CD4-positive, alpha-beta memory T cell (primary cell): ENCODE results near the gene APOH. TPM values are rescaled to one million over a fixed set of nuclear protein-coding genes. Genes with fewer than 3 reads are reported as not detected.

Experiments
- CTCF ChIA-PET: fragments of 350-600 bp; sonication (Branson Sonifier 250); formaldehyde crosslinking; loops from one replicate; lab custom pipeline; 2021; ENCODE audit warnings: inconsistent platforms; ENCODE audit not compliant: partially characterized antibody; lab: Charles Lee
- POLR2A ChIA-PET: fragments of 350-600 bp; sonication (Branson Sonifier 250); formaldehyde crosslinking; loops from one replicate; lab custom pipeline; 2021; ENCODE audit not compliant: partially characterized antibody; lab: Charles Lee
- DNase-seq, 5 donors: peaks; one replicate each; pipeline versions ENCODE4 v3.0.0 to v3.0.0-alpha.2; 2020 to 2022; ENCODE audit warnings: mixed read lengths in 1 of 5
- H3K27ac ChIP-seq: one replicate; pipeline ENCODE4 v1.7.0; 2013; ENCODE audit warnings: low read depth, low read length
- H3K27me3 ChIP-seq: 2 replicates; pipeline ENCODE4 v1.7.0; 2013; ENCODE audit warnings: mild to moderate bottlenecking, low read length, moderate library complexity; ENCODE audit not compliant: insufficient read depth
- H3K36me3 ChIP-seq: 2 replicates; pipeline ENCODE4 v1.7.0; 2013; ENCODE audit warnings: mild to moderate bottlenecking, low read length, moderate library complexity; ENCODE audit not compliant: insufficient read depth
- H3K4me1 ChIP-seq: 2 replicates; pipeline ENCODE4 v1.7.0; 2013; ENCODE audit warnings: mild to moderate bottlenecking, low read length, moderate library complexity; ENCODE audit not compliant: insufficient read depth
- H3K4me3 ChIP-seq, 2 donors: one replicate each; pipeline ENCODE4 v1.7.0; 2013; ENCODE audit warnings: low read length in 2 of 2, mild to moderate bottlenecking in 1 of 2
- H3K9me3 ChIP-seq, 2 donors: one replicate each; pipeline ENCODE4 v1.7.0; 2013; ENCODE audit warnings: low read length in 2 of 2, control low read depth in 1 of 2; ENCODE audit not compliant: control insufficient read depth in 1 of 2
- H3K27ac Mint-ChIP-seq, 7 donors: one replicate each; pipeline ENCODE4 v1.8.0; 2020 to 2021; ENCODE audit warnings: mixed read lengths in 7 of 7, mild to moderate bottlenecking in 6 of 7, inconsistent platforms in 3 of 7, moderate library complexity in 3 of 7
- H3K27me3 Mint-ChIP-seq, 2 donors: one replicate each; pipeline ENCODE4 v1.8.0; 2020 to 2021; ENCODE audit warnings: mixed read lengths in 2 of 2
- H3K36me3 Mint-ChIP-seq, 2 donors: one replicate each; pipeline ENCODE4 v1.8.0; 2020 to 2021; ENCODE audit warnings: mixed read lengths in 2 of 2, inconsistent platforms in 1 of 2, mild to moderate bottlenecking in 1 of 2
- H3K4me1 Mint-ChIP-seq, 4 donors: one replicate each; pipeline ENCODE4 v1.8.0; 2020 to 2021; ENCODE audit warnings: mixed read lengths in 4 of 4, mild to moderate bottlenecking in 1 of 4
- H3K4me3 Mint-ChIP-seq, 8 donors: one replicate each; pipeline ENCODE4 v1.8.0; 2020 to 2021; ENCODE audit warnings: mixed read lengths in 8 of 8, mild to moderate bottlenecking in 7 of 8, moderate library complexity in 6 of 8, inconsistent platforms in 3 of 8
- H3K9me3 Mint-ChIP-seq, 8 donors: one replicate each; pipeline ENCODE4 v1.8.0; 2020 to 2021; ENCODE audit warnings: mixed read lengths in 8 of 8, mild to moderate bottlenecking in 5 of 8, inconsistent platforms in 3 of 8, moderate library complexity in 1 of 8
- intact Hi-C: fragments of 100-400 bp; cut with micrococcal nuclease; formaldehyde crosslinking; loops from one replicate; pipeline ENCODE4 v1.15.1; 2023
- polyA plus RNA-seq, 2 donors: library from polyadenylated mRNA; unstranded; fragments of 300-500 nt; fragmentation: Illumina TruSeq; gene quantifications; one replicate each; pipeline ENCODE4 v1.2.3, GENCODE V29; 2021
- total RNA-seq, 2 experiments: library from RNA; stranded (reverse); gene quantifications; one replicate each; pipeline ENCODE4 v1.2.3, GENCODE V29; 2021

Gene APOH
- total and polyA plus RNA-seq, 4 experiments from 2014 or later: 0.44 TPM; not detected in 3

DNA sequence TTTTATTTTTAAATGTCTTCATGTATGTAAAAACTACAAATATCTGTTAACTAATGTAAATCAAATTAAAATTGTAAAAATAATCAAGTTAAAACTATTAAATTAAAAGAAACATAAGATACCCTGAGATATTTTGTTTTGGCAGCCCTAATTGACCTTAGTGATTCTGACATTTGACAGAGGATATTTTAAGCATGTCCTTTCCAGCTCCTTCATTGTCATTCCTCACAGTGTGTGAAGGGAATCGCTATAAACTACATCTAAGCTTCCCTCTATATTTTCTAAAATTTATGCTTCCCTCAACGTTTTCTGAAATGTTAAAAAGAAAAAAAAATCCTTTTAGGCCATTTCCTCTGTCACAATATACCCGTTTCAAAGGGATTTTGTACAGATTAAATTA, 57.5 kb downstream of the APOH start:
- Histone ChIP-seq H3K4me3 (no peak overlapping the region), H3K27ac (no peak overlapping the region), H3K9me3 (no peaks in the 10 kb centered on the region), H3K36me3 (no peaks in the 10 kb centered on the region), H3K27me3 (no peaks in the 10 kb centered on the region), H3K4me1 (no peaks in the 10 kb centered on the region)
- H3K27me3 Mint-ChIP-seq: no peaks in the 10 kb centered on the region
- intact Hi-C loops: no loop called here
- CTCF ChIA-PET: interaction anchor here (1.0 kb wide), 1 partner anchor 939 kb away, joined by 3 read pairs; no protein-coding TSS in a partner anchor
- H3K27ac Mint-ChIP-seq: no peak overlapping the region
- H3K36me3 Mint-ChIP-seq: no peaks in the 10 kb centered on the region
- H3K4me3 Mint-ChIP-seq: no peak overlapping the region
- POLR2A ChIA-PET: no interaction called here
- DNase-seq: no peak
- no peaks in the 10 kb centered on the region for H3K9me3 Mint-ChIP-seq
- no peaks in the 10 kb centered on the region for H3K4me1 Mint-ChIP-seq

DNA sequence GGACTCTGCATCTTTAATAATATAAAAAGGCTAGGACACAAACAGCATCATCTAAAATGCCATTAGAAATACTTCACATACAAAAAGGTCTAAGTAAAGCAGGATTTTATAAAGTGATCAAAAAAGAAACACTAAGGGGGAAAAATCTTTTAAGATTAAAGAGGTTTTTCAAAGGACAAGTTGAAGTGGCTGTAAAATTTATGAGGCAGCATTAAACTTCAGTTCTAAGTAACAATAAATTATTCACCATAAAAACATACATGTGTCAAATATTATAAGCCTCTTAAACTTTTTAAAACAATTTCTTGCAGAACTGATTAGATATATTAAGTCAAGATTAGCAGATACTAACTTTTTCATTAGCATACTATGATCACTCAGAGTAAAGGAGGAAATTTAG, 58.0 kb downstream of the APOH start:
- no peaks in the 10 kb centered on the region for H3K9me3 Mint-ChIP-seq
- no peaks in the 10 kb centered on the region for H3K4me1 Mint-ChIP-seq
- intact Hi-C loops: no loop called here
- no peaks in the 10 kb centered on the region for H3K36me3 ChIP-seq
- H3K4me1 ChIP-seq: no peaks in the 10 kb centered on the region
- H3K4me3 Mint-ChIP-seq: no peak overlapping the region
- ChIA-PET POLR2A (no interaction called here), CTCF (interaction anchor here (0.7 to 1.0 kb wide), 2 partner anchors 939 to 1244 kb away, joined by 3 read pairs; no protein-coding TSS in a partner anchor)
- H3K36me3 Mint-ChIP-seq: no peaks in the 10 kb centered on the region
- H3K27ac Mint-ChIP-seq: peak overlapping the region in 1 of 7 donors; percentile 10
- no peak overlapping the region for H3K4me3 ChIP-seq
- H3K27ac ChIP-seq: no peak overlapping the region
- DNase-seq: no peak
- H3K9me3 ChIP-seq: no peaks in the 10 kb centered on the region
- H3K27me3 Mint-ChIP-seq: no peaks in the 10 kb centered on the region
- H3K27me3 ChIP-seq: no peaks in the 10 kb centered on the region

DNA sequence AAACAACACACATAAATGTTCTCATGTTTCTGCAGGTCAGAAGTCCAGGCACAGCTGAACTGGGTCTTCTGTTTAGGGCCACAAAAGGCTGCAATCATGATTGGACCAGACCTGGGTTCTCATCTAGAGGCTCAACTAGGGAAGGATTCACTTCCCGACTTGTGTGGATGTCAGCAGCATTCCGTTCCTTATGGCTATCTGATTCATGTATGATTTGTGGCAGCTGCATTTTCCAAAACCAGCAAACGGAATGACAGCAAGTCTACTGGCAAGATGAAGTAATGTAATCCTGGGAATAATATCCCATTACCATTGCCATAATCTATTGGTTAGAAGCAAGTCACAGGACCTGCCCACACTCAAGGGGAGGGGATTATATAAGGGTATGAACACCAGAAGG, 59.4 kb downstream of the APOH start:
- Histone ChIP-seq H3K27me3 (no peaks in the 10 kb centered on the region), H3K4me1 (no peaks in the 10 kb centered on the region), H3K36me3 (no peaks in the 10 kb centered on the region), H3K27ac (no peak overlapping the region), H3K9me3 (no peaks in the 10 kb centered on the region), H3K4me3 (no peak overlapping the region)
- CTCF ChIA-PET: interaction anchor here (2.4 kb wide), 1 partner anchor 875 kb away, joined by 11 read pairs; no protein-coding TSS in a partner anchor
- no peaks in the 10 kb centered on the region for H3K4me1 Mint-ChIP-seq
- H3K27me3 Mint-ChIP-seq: no peaks in the 10 kb centered on the region
- intact Hi-C loops: no loop called here
- no peaks in the 10 kb centered on the region for H3K36me3 Mint-ChIP-seq
- H3K9me3 Mint-ChIP-seq: no peaks in the 10 kb centered on the region
- POLR2A ChIA-PET: interaction anchor here (0.6 kb wide), 1 partner anchor 71 kb away, joined by 3 read pairs; no protein-coding TSS in a partner anchor
- no peak overlapping the region for H3K4me3 Mint-ChIP-seq
- H3K27ac Mint-ChIP-seq: peak overlapping the region in 1 of 7 donors; percentile 21
- DNase-seq: no peak

DNA sequence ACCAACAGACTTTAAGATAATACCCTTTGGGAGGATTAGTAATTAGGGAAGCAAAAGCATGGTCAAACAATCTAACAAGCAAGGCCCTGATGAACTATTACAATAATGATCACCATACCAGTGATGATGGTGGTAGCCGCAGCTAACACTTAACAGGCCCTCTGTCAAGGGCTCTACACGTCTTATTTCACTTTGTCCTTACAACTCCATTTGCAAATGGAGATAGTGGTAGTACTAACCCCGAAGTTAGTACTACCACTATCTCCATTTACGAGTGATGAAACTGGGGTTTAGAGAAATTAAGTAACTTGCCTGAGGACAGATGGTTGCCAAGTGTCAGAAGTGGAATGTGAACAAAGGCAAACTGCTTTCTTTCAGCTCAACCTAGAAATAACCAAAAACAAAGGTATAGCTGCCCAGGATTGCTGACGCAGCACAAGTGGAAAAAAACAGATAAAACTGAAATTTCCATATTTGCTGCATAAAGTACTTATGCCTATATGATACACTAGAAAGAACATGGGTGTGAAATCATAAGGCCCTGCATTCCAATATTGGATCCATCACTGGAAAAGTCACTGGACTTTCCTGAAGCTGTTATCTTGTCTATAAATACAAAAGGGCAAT, 61.9 kb downstream of the APOH start:
- Mint-ChIP-seq H3K36me3 (no peaks in the 10 kb centered on the region), H3K27ac (no peak overlapping the region), H3K9me3 (no peaks in the 10 kb centered on the region), H3K27me3 (no peaks in the 10 kb centered on the region), H3K4me3 (no peak overlapping the region), H3K4me1 (peaks cover 0 to 6% (median 1%) of the 10 kb centered on the region in 4 donors)
- POLR2A ChIA-PET: no interaction called here
- Histone ChIP-seq H3K36me3 (no peaks in the 10 kb centered on the region), H3K4me3 (no peak overlapping the region), H3K9me3 (no peaks in the 10 kb centered on the region), H3K27me3 (no peaks in the 10 kb centered on the region), H3K4me1 (no peaks in the 10 kb centered on the region), H3K27ac (no peak overlapping the region)
- DNase-seq: no peak
- intact Hi-C loops: no loop called here
- CTCF ChIA-PET: interaction anchor here (1.2 to 4.8 kb wide), 3 partner anchors 873 to 937 kb away, joined by 3 to 65 read pairs (median 3); no protein-coding TSS in a partner anchor

DNA sequence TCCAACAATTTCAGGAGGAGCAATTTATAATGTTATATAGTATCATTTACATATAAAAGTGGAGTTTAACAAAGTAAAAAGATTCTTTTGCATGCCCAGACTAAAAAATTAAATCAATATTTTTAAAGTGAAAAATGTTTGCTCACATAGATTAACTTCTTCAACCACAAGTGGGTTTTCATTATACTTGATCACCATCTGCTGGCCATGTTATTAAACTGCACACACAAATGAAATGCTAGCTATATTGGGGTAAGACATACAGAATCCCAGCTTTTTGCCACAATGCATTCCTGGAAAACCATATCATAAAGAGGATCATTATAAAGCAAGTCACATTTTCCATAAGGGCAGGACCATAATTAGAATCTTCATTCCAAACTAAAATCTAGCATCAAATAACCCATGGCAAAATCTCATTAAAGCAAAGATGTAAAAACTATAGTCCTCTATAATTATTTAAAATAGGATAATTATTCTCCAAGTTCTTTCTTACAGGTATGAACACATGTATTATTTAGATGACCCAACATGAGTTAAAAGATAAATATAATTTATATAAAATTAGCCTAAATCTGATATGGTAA, 63.6 kb downstream of the APOH start:
- H3K27me3 ChIP-seq: no peaks in the 10 kb centered on the region
- H3K27ac ChIP-seq: no peak overlapping the region
- intact Hi-C loops: loop anchor here (1.0 to 2.0 kb wide), 2 partner anchors 609 to 934 kb away; no protein-coding TSS in a partner anchor
- POLR2A ChIA-PET: no interaction called here
- Mint-ChIP-seq H3K9me3 (peaks cover 0 to 2% (median 0%) of the 10 kb centered on the region in 8 donors), H3K36me3 (peaks cover 0 to 2% of the 10 kb centered on the region in 2 donors), H3K27me3 (no peaks in the 10 kb centered on the region), H3K27ac (no peak overlapping the region), H3K4me3 (no peak overlapping the region), H3K4me1 (peaks cover 10 to 20% (median 13%) of the 10 kb centered on the region in 4 donors)
- no peaks in the 10 kb centered on the region for H3K4me1 ChIP-seq
- H3K9me3 ChIP-seq: no peaks in the 10 kb centered on the region
- H3K36me3 ChIP-seq: no peaks in the 10 kb centered on the region
- DNase-seq: peak in 4 of 5 donors; percentile 47 to 56 (median 52)
- H3K4me3 ChIP-seq: no peak overlapping the region
- CTCF ChIA-PET: interaction anchor here (0.8 to 4.8 kb wide), 8 partner anchors 14 to 1029 kb away, joined by 3 to 65 read pairs (median 4); no protein-coding TSS in a partner anchor

Other genes with a start within 250 kb of the APOH start
- gene CEP112, start 37.3 kb downstream of the APOH start, total RNA-seq: 1 to 10 TPM; 2.5 to 3.9 TPM
- gene CEP112, start 37.3 kb downstream of the APOH start, polyA plus RNA-seq: under 1 TPM; 0.34 TPM
- gene PRKCA, start 73.2 kb upstream of the APOH start, total RNA-seq: 100 to 1,000 TPM; 107 TPM
- gene PRKCA, start 73.2 kb upstream of the APOH start, polyA plus RNA-seq: 1 to 10 TPM; 1.1 to 5.3 TPM